Prostate gland (tissue), 2 donors: ENCODE measurements around the gene THBS2. TPM values are rescaled to one million over a fixed set of nuclear protein-coding genes. Genes with fewer than 3 reads are reported as not detected.
"Not testable (repeated sequence)": the region's sequence is repeated elsewhere in the genome, so short reads cannot be mapped to it uniquely, and the experiment has no call there.

Experiments
- DNase-seq: peaks from one replicate; pipeline ENCODE4 v3.0.0-alpha.2; 2019; ENCODE audit warnings: low spot score
- H3K27ac ChIP-seq, 2 donors: fragments of 200-600 bp; sonication (generic); 2 replicates each; pipeline ENCODE4 v1.5.1; 2017 to 2019
- H3K27me3 ChIP-seq: fragments of 200-600 bp; sonication (generic); replicated peaks from 2 replicates; pipeline ENCODE4 v1.5.1; 2019; ENCODE audit not compliant: insufficient read depth
- H3K36me3 ChIP-seq, 2 donors: fragments of 200-600 bp; sonication (generic); 1 replicate in 1 of 2; 2 replicates in 1 of 2; pipeline versions ENCODE4 v1.5.1 to v1.8.1; 2017 to 2019
- H3K4me1 ChIP-seq: fragments of 200-600 bp; sonication (generic); replicated peaks from 2 replicates; pipeline ENCODE4 v1.5.1; 2019
- H3K4me3 ChIP-seq, 2 donors: fragments of 200-600 bp; sonication (generic); 2 replicates each; pipeline ENCODE4 v1.5.1; 2017 to 2019
- H3K9me3 ChIP-seq: fragments of 200-600 bp; sonication (generic); 2 replicates; pipeline ENCODE4 v1.5.1; 2017
- CTCF ChIP-seq, 4 experiments: fragments of 200-600 bp in 2 of 4; fragments of 450-650 bp in 2 of 4; sonication (generic) in 2 of 4; IDR thresholded peaks; 1 replicate in 3 of 4; 2 replicates in 1 of 4; pipeline ENCODE4 v1.5.1; 2016 to 2019; ENCODE audit warnings: antibody characterized with exemption in 4 of 4, mild to moderate bottlenecking in 2 of 4, moderate library complexity in 2 of 4
- POLR2A ChIP-seq: fragments of 450-650 bp; IDR thresholded peaks from one replicate; pipeline ENCODE4 v1.6.1; 2016; ENCODE audit warnings: antibody characterized with exemption, mild to moderate bottlenecking
- POLR2AphosphoS5 ChIP-seq: sonication (generic); formaldehyde crosslinking; IDR thresholded peaks from one replicate; pipeline ENCODE4 v1.6.1; 2017; ENCODE audit warnings: antibody characterized with exemption
- WGBS: methylation state at CpG from one replicate; pipeline ENCODE4 v1.1.5; 2018; 5-methylcytosine and 5-hydroxymethylcytosine counted together
- intact Hi-C: fragments of 100-400 bp; cut with DNase I; formaldehyde crosslinking; loops from one replicate; pipeline ENCODE4 v1.14.2; 2022
- total RNA-seq, 2 donors: library from RNA; depleted of rRNA; stranded (reverse); fragments of >200 nt; gene quantifications; one replicate each; pipeline ENCODE4 v1.1.0, GENCODE V29; 2016

THBS2 gene
- total RNA-seq, 2 donors from 2014 or later, result 3.3 to 10.9 TPM

- no peaks in the 10 kb centered on the region for H3K27me3 ChIP-seq
- H3K27ac ChIP-seq, result no peak overlapping the region
- H3K4me3 ChIP-seq, result no peak overlapping the region
- H3K36me3 ChIP-seq, result no peaks in the 10 kb centered on the region
- intact Hi-C loops, result no loop called here
- H3K9me3 ChIP-seq, result no peaks in the 10 kb centered on the region
- TF ChIP-seq CTCF (IDR thresholded peaks at IDR 0.05), result no peak
- TF ChIP-seq POLR2AphosphoS5, result no peak
- no peak for TF ChIP-seq POLR2A
- no peaks in the 10 kb centered on the region for H3K4me1 ChIP-seq
- 92% methylated on average over 14 of the region's 14 CpGs for WGBS
- no peak for DNase-seq
Observed at GRCh38 chr6:169216830-169217229, 36.8 kb downstream of the THBS2 start.

- no peaks in the 10 kb centered on the region for H3K27me3 ChIP-seq
- no peak for DNase-seq
- H3K4me3 ChIP-seq, result no peak overlapping the region
- no peaks in the 10 kb centered on the region for H3K9me3 ChIP-seq
- H3K27ac ChIP-seq, result peak overlapping the region in 1 of 2 donors; percentile 66
- no peaks in the 10 kb centered on the region for H3K36me3 ChIP-seq
- H3K4me1 ChIP-seq, result no peaks in the 10 kb centered on the region
- 62% methylated on average over 12 of the region's 12 CpGs for WGBS
- TF ChIP-seq CTCF (IDR thresholded peaks at IDR 0.05) (no peak), POLR2AphosphoS5 (no peak), POLR2A (no peak)
- intact Hi-C loops, result no loop called here
Observed at GRCh38 chr6:169215201-169215681, 38.4 kb downstream of the THBS2 start.

- H3K27me3 ChIP-seq, H3K36me3 ChIP-seq, H3K4me1 ChIP-seq, H3K4me3 ChIP-seq, intact Hi-C loops, DNase-seq, H3K9me3 ChIP-seq: not testable (repeated sequence)
- peak; percentile 12 for TF ChIP-seq POLR2AphosphoS5
- WGBS, result 13% methylated on average over 3 of the region's 3 CpGs
- H3K27ac ChIP-seq, result peak overlapping the region; percentile 66 to 74
Observed at GRCh38 chr6:169214789-169215188, 38.9 kb downstream of the THBS2 start.

GRCh38 chr6:169213814-169214520 lies 39.7 kb downstream of the THBS2 start:
- Histone ChIP-seq H3K4me1 (no peaks in the 10 kb centered on the region), H3K9me3 (no peaks in the 10 kb centered on the region), H3K27ac (peak overlapping the region; percentile 73 to 74), H3K27me3 (no peaks in the 10 kb centered on the region), H3K36me3 (no peaks in the 10 kb centered on the region), H3K4me3 (no peak overlapping the region)
- WGBS, result 95% methylated on average over 27 of the region's 27 CpGs
- intact Hi-C loops, result no loop called here
- no peak for TF ChIP-seq POLR2AphosphoS5
- TF ChIP-seq POLR2A, result no peak
- TF ChIP-seq CTCF (IDR thresholded peaks at IDR 0.05), result no peak
- DNase-seq, result no peak

GRCh38 chr6:169212897-169213813 lies 40.5 kb downstream of the THBS2 start:
- Histone ChIP-seq H3K36me3 (no peaks in the 10 kb centered on the region), H3K4me1 (no peaks in the 10 kb centered on the region), H3K27me3 (no peaks in the 10 kb centered on the region), H3K27ac (peak overlapping the region; percentile 73 to 74), H3K4me3 (peak overlapping the region; percentile 19 to 23), H3K9me3 (no peaks in the 10 kb centered on the region)
- TF ChIP-seq POLR2AphosphoS5 (peak; percentile 64), CTCF (IDR thresholded peaks at IDR 0.05) (peak in 3 of 4 experiments; percentile 44 to 63 (median 48)), POLR2A (peak; percentile 46)
- DNase-seq, result peak; percentile 84
- WGBS, result 19% methylated on average over 50 of the region's 56 CpGs
- intact Hi-C loops, result no loop called here
